Breast epithelium (tissue), 3 donors: ENCODE results near the gene CDK5RAP2.

Source experiments
- CTCF ChIP-seq, 3 donors: fragments of 450-650 bp; IDR thresholded peaks; one replicate each; pipeline ENCODE4 v1.5.1; 2016 to 2017; ENCODE audit warnings: antibody characterized with exemption in 3 of 3, mild to moderate bottlenecking in 3 of 3, moderate library complexity in 3 of 3
- POLR2A ChIP-seq: fragments of 450-650 bp; IDR thresholded peaks from one replicate; pipeline ENCODE4 v1.6.1; 2016; ENCODE audit warnings: antibody characterized with exemption, mild to moderate bottlenecking, moderate library complexity
- POLR2AphosphoS5 ChIP-seq, 3 donors: sonication (generic); formaldehyde crosslinking; IDR thresholded peaks; one replicate each; pipeline ENCODE4 v1.6.1; 2017; ENCODE audit warnings: antibody characterized with exemption in 3 of 3

- TF ChIP-seq CTCF (IDR thresholded peaks at IDR 0.05) (no peak), POLR2AphosphoS5 (IDR thresholded peaks at IDR 0.05) (no peak), POLR2A (no peak)
Measured at GRCh38 chr9:120434532-120434931, 145.4 kb downstream of the CDK5RAP2 start.
